OCI-LY3 (cell line): Measurements from ENCODE around the gene SLC25A25.

ENCODE experiments used
- EZH2phosphoT487 ChIP-seq: fragments of 200-600 bp; shearing (Covaris generic); IDR thresholded peaks from 2 replicates; pipeline ENCODE4 v1.6.1; 2018; ENCODE audit warnings: antibody characterized with exemption, mixed run types, low read depth
- TF ChIP-seq, protein P1 (sequence below): fragments of 200-600, 300-600 bp; sonication (generic); IDR thresholded peaks from 2 replicates; pipeline ENCODE4 v1.5.1; 2014; ENCODE audit warnings: antibody characterized with exemption, low read length, low read depth

DNA sequence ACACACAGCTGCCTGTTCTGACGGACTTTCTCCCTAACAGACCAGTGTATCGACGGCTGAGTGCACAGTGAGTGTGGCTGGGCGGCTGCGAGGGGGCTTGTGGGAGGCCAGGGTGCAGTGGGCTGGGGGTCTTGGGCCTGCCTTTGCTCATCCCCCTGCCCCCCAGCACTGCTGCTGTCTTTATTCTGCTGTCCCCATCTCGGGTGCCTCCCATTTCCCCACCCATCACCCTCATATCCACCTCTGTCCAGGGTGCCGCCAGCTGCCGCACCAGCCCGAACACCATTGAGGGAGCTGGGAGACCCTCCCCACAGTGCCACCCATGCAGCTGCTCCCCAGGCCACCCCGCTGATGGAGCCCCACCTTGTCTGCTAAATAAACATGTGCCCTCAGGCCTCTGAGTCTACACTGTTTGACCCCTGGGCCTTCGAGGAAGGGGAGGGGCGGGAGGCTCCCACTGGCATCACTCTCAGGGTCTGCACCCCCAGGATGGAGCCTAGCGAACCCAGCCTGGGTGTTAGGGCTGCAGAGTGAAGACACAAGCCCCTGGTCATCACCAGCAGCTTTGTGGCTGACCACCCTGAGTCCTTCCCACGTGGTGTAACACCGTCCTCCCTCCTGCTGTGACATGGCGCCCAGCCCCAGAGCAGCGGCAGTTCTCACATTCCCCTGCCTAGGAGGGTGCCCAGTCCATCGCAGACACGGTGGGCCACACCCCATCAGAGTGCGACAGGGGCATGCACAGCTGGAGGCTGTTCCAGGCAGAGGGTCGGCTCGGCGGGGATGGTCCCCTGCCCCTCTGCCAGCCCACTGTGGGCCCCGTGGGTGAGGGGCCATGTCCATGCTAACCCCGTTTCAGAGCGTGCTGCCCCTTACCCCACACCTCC, 85.3 kb downstream of the SLC25A25 start:
- TF ChIP-seq, protein P1, sequence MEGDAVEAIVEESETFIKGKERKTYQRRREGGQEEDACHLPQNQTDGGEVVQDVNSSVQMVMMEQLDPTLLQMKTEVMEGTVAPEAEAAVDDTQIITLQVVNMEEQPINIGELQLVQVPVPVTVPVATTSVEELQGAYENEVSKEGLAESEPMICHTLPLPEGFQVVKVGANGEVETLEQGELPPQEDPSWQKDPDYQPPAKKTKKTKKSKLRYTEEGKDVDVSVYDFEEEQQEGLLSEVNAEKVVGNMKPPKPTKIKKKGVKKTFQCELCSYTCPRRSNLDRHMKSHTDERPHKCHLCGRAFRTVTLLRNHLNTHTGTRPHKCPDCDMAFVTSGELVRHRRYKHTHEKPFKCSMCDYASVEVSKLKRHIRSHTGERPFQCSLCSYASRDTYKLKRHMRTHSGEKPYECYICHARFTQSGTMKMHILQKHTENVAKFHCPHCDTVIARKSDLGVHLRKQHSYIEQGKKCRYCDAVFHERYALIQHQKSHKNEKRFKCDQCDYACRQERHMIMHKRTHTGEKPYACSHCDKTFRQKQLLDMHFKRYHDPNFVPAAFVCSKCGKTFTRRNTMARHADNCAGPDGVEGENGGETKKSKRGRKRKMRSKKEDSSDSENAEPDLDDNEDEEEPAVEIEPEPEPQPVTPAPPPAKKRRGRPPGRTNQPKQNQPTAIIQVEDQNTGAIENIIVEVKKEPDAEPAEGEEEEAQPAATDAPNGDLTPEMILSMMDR, result no peak
- no peak for TF ChIP-seq EZH2phosphoT487
